Caco-2 (cell line): ENCODE data around the gene PLEKHA5. TPM values are rescaled to one million over a fixed set of nuclear protein-coding genes. Genes with fewer than 3 reads are reported as not detected.

Experiments used
- BruUV-seq: library from RNA; stranded (reverse); fragments of 400-500 nt; replicated peaks from 2 replicates; lab custom pipeline; 2021; lab: Mats Ljungman, UMichigan
- CTCF ChIA-PET: fragments of 300-600 bp; sonication (Branson Sonifier 250); formaldehyde crosslinking; loops from one replicate; lab custom pipeline; 2022; ENCODE audit warnings: antibody characterized with exemption; lab: Charles Lee
- POLR2A ChIA-PET: fragments of 300-600 bp; sonication (Branson Sonifier 250); formaldehyde crosslinking; loops from one replicate; lab custom pipeline; 2022; ENCODE audit warnings: antibody characterized with exemption; lab: Charles Lee
- DNase-seq, 2 experiments: peaks; one replicate each; pipeline versions ENCODE4 v3.0.0 to v3.0.0-alpha.2; 2020 to 2022
- H3K27me3 ChIP-seq: replicated peaks from 2 replicates; pipeline ENCODE4 v1.6.0; 2011; ENCODE audit warnings: low read length; ENCODE audit not compliant: control insufficient read depth, insufficient read depth
- H3K36me3 ChIP-seq: 2 replicates; pipeline ENCODE4 v1.5.1; 2011; ENCODE audit warnings: low read length; ENCODE audit not compliant: control insufficient read depth, insufficient read depth
- H3K4me1 ChIP-seq: fragments of 250-450 bp; sonication (Bioruptor Pico); 2 replicates; pipeline ENCODE4 v1.5.1; 2020; ENCODE audit warnings: mild to moderate bottlenecking
- H3K4me3 ChIP-seq: 2 replicates; pipeline ENCODE4 v1.5.1; 2011; ENCODE audit warnings: low read depth, mild to moderate bottlenecking, control low read depth, low read length
- H3K9me3 ChIP-seq: fragments of 250-450 bp; sonication (Bioruptor Pico); 2 replicates; pipeline ENCODE4 v1.5.1; 2020; ENCODE audit warnings: mild to moderate bottlenecking, moderate library complexity
- H3K27ac Mint-ChIP-seq: one replicate; pipeline ENCODE4 v1.8.0; 2022; ENCODE audit warnings: mixed read lengths; ENCODE audit not compliant: unreplicated experiment
- H3K27me3 Mint-ChIP-seq: one replicate; pipeline ENCODE4 v1.8.0; 2022; ENCODE audit warnings: mixed read lengths; ENCODE audit not compliant: insufficient read depth, unreplicated experiment
- H3K36me3 Mint-ChIP-seq: one replicate; pipeline ENCODE4 v1.8.0; 2022; ENCODE audit warnings: mild to moderate bottlenecking, mixed read lengths; ENCODE audit not compliant: insufficient read depth, unreplicated experiment
- H3K4me1 Mint-ChIP-seq: one replicate; pipeline ENCODE4 v1.8.0; 2022; ENCODE audit warnings: low read depth, mixed read lengths; ENCODE audit not compliant: unreplicated experiment
- H3K4me3 Mint-ChIP-seq: one replicate; pipeline ENCODE4 v1.8.0; 2022; ENCODE audit warnings: mild to moderate bottlenecking, moderate library complexity, mixed read lengths; ENCODE audit not compliant: unreplicated experiment
- H3K9me3 Mint-ChIP-seq: one replicate; pipeline ENCODE4 v1.8.0; 2022; ENCODE audit warnings: mixed read lengths; ENCODE audit not compliant: unreplicated experiment
- intact Hi-C: fragments of 100-400 bp; cut with micrococcal nuclease; formaldehyde crosslinking; loops from one replicate; pipeline ENCODE4 v1.10.0; 2022; ENCODE audit not compliant: unreplicated experiment
- total RNA-seq: library from RNA; stranded (reverse); gene quantifications from 2 replicates; pipeline ENCODE4 v1.2.3, GENCODE V29; 2022
- TF ChIP-seq, protein P1 (sequence below), 2 experiments: fragments of 200-600 bp in 1 of 2; IDR thresholded peaks; 1 replicate in 1 of 2; 2 replicates in 1 of 2; pipeline versions ENCODE4 v1.5.1 to v1.8.0; 2011 to 2022; ENCODE audit warnings: antibody characterized with exemption in 1 of 2, control low read depth in 1 of 2, inconsistent platforms in 1 of 2, low read depth in 1 of 2, low read length in 1 of 2, mild to moderate bottlenecking in 1 of 2, moderate library complexity in 1 of 2; ENCODE audit not compliant: insufficient read depth in 1 of 2, severe bottlenecking in 1 of 2, unreplicated experiment in 1 of 2

PLEKHA5 gene
- total RNA-seq, 1 experiment from 2014 or later: 69.1 TPM

DNA sequence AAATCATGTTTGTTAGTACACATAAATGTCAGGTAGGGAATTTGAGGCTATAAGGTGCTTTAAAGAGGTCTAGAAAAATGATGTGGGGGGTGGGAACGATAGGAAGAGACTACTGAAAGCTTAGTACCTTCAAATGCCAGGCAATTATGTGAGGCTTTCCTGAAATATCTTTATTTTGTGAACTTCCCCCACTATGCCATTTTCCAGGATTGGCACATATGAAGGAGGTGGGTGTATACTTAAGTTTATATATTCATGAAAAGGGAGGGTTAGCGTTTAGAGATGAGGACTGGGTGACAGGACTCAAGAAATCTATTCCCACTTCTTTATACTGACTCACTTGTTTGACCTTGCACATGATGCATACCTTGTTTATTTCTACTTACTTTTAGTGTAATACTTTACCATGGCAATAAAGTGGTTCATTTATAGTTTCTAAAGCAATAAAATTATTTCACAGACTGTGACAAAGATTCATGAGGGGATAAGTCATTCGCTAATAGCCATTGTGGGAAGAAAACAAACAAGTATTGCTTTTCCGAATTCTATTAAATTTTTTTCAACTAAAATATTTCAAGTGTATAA is 77.1 kb downstream of the PLEKHA5 start:
- Histone ChIP-seq H3K27me3 (no peaks in the 10 kb centered on the region), H3K36me3 (no peaks in the 10 kb centered on the region; the same call in 1 of the 2 replicates), H3K4me3 (no peak overlapping the region), H3K4me1 (no peaks in the 10 kb centered on the region), H3K9me3 (no peaks in the 10 kb centered on the region)
- Mint-ChIP-seq H3K36me3 (peaks cover 4% of the 10 kb centered on the region), H3K27ac (no peak overlapping the region), H3K4me3 (no peak overlapping the region), H3K4me1 (peaks cover 19% of the 10 kb centered on the region), H3K9me3 (no peaks in the 10 kb centered on the region), H3K27me3 (no peaks in the 10 kb centered on the region)
- POLR2A ChIA-PET: no interaction called here
- CTCF ChIA-PET: no interaction called here
- TF ChIP-seq, protein P1, sequence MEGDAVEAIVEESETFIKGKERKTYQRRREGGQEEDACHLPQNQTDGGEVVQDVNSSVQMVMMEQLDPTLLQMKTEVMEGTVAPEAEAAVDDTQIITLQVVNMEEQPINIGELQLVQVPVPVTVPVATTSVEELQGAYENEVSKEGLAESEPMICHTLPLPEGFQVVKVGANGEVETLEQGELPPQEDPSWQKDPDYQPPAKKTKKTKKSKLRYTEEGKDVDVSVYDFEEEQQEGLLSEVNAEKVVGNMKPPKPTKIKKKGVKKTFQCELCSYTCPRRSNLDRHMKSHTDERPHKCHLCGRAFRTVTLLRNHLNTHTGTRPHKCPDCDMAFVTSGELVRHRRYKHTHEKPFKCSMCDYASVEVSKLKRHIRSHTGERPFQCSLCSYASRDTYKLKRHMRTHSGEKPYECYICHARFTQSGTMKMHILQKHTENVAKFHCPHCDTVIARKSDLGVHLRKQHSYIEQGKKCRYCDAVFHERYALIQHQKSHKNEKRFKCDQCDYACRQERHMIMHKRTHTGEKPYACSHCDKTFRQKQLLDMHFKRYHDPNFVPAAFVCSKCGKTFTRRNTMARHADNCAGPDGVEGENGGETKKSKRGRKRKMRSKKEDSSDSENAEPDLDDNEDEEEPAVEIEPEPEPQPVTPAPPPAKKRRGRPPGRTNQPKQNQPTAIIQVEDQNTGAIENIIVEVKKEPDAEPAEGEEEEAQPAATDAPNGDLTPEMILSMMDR (IDR thresholded peaks at IDR 0.05; ENCODE audit: insufficient read depth in 1 of 2, low read depth in 1 of 2, low read length in 1 of 2, severe bottlenecking in 1 of 2, unreplicated experiment in 1 of 2): no peak
- BruUV-seq: no TSS peak
- no peak for DNase-seq
- intact Hi-C loops: no loop called here

DNA sequence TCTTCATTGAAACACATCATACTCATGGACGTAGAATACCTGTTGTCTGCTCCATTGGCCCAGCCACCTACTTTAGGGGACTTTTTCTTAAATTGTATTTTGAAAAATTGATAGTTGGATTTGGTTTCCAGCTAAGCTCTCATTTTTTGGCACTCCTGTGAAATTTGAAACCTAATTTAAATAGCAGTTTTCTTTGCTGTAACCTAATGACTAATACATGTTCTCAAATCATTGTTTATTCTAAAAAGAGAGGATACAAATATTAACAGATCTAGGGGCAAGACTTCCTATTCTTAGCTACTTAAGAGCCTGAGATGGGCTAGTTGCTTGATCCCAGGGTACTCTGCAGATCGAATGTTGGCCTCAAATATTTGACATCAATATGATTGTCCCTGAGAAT is 78.9 kb downstream of the PLEKHA5 start:
- Histone ChIP-seq H3K36me3 (no peaks in the 10 kb centered on the region; the same call in 1 of the 2 replicates), H3K4me3 (no peak overlapping the region), H3K4me1 (peaks cover 5% of the 10 kb centered on the region; the same call in 1 of the 2 replicates), H3K9me3 (no peaks in the 10 kb centered on the region), H3K27me3 (no peaks in the 10 kb centered on the region)
- ChIA-PET CTCF (no interaction called here), POLR2A (no interaction called here)
- no peaks in the 10 kb centered on the region for H3K36me3 Mint-ChIP-seq
- H3K27ac Mint-ChIP-seq: no peak overlapping the region
- H3K4me3 Mint-ChIP-seq: no peak overlapping the region
- no peaks in the 10 kb centered on the region for H3K9me3 Mint-ChIP-seq
- intact Hi-C loops: no loop called here
- TF ChIP-seq, protein P1 (IDR thresholded peaks at IDR 0.05; ENCODE audit: insufficient read depth in 1 of 2, low read depth in 1 of 2, low read length in 1 of 2, severe bottlenecking in 1 of 2, unreplicated experiment in 1 of 2): no peak
- no TSS peak for BruUV-seq
- no peak for DNase-seq
- H3K4me1 Mint-ChIP-seq: peaks cover 8% of the 10 kb centered on the region
- H3K27me3 Mint-ChIP-seq: no peaks in the 10 kb centered on the region

DNA sequence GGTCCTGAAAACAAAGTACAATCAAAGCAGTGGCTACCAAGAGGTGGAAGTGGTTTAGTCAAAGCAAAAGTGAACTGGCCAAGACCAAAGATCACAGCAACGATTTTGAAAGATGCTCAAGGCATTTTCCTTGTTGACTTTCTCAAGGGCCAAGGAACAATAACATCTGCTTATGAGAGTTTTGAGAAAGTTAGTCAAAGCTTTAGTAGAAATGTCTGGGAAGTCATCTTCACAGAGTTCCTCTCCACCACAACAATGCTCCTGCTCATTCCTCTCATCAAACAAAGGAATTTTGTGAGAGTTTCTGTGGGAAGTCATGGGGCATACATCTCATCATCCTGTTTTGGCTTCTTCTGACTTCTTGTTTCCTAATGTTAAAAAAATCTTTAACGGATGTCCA is 80.1 kb downstream of the PLEKHA5 start:
- no peaks in the 10 kb centered on the region for H3K9me3 Mint-ChIP-seq
- ChIA-PET POLR2A (no interaction called here), CTCF (no interaction called here)
- TF ChIP-seq, protein P1 (IDR thresholded peaks at IDR 0.05; ENCODE audit: insufficient read depth in 1 of 2, low read depth in 1 of 2, low read length in 1 of 2, severe bottlenecking in 1 of 2, unreplicated experiment in 1 of 2): no peak
- H3K36me3 Mint-ChIP-seq: no peaks in the 10 kb centered on the region
- H3K4me1 Mint-ChIP-seq: no peaks in the 10 kb centered on the region
- intact Hi-C loops: no loop called here
- BruUV-seq: no TSS peak
- DNase-seq: no peak
- H3K4me3 Mint-ChIP-seq: no peak overlapping the region
- Histone ChIP-seq H3K36me3 (no peaks in the 10 kb centered on the region; the same call in 1 of the 2 replicates), H3K9me3 (no peaks in the 10 kb centered on the region), H3K4me3 (no peak overlapping the region), H3K4me1 (peaks cover 5% of the 10 kb centered on the region; the same call in 1 of the 2 replicates), H3K27me3 (no peaks in the 10 kb centered on the region)
- no peaks in the 10 kb centered on the region for H3K27me3 Mint-ChIP-seq
- no peak overlapping the region for H3K27ac Mint-ChIP-seq
